DND-41 (cell line): Measurements from ENCODE around the gene RASGRF2.

Source experiments
- CTCF ChIP-seq: IDR thresholded peaks from 2 replicates; pipeline ENCODE4 v1.5.1; 2012; ENCODE audit warnings: borderline replicate concordance, low read length, moderate library complexity, mild to moderate bottlenecking; ENCODE audit not compliant: poor library complexity, severe bottlenecking; ENCODE audit errors: extremely low read depth
- EZH2 ChIP-seq: IDR thresholded peaks from 3 replicates; pipeline ENCODE4 v1.6.1; 2012; ENCODE audit warnings: borderline replicate concordance, low read depth, mild to moderate bottlenecking, moderate library complexity, low read length, inconsistent platforms; ENCODE audit not compliant: severe bottlenecking

- TF ChIP-seq CTCF (no peak), EZH2 (no peak)
Measured at GRCh38 chr5:81065492-81065891, 105.3 kb downstream of the RASGRF2 start.
